GM23338 (cell line): ENCODE data around the gene NLN.

Experiments
- CREB1 ChIP-seq: fragments of 250-450 bp; sonication (Bioruptor Pico); IDR thresholded peaks from 2 replicates; pipeline ENCODE4 v1.5.0; 2020; ENCODE audit warnings: low read depth, mild to moderate bottlenecking, moderate library complexity
- CTCF ChIP-seq, 2 experiments: fragments of 200-600 bp in 1 of 2; sonication (generic) in 1 of 2; conservative IDR thresholded peaks; 2 replicates each; pipeline versions ENCODE4 v1.5.1 to v1.6.1; 2016 to 2017; ENCODE audit warnings: antibody characterized with exemption in 2 of 2, low read depth in 2 of 2, mild to moderate bottlenecking in 2 of 2, moderate library complexity in 1 of 2
- ETS1 ChIP-seq: IDR thresholded peaks from 2 replicates; pipeline ENCODE4 v1.6.1; 2016; ENCODE audit warnings: antibody characterized with exemption
- EZH2 ChIP-seq: fragments of 200-600 bp; sonication (generic); IDR thresholded peaks from one replicate; pipeline ENCODE4 v1.8.0; 2017; ENCODE audit warnings: antibody characterized with exemption, mild to moderate bottlenecking, low read depth; ENCODE audit not compliant: unreplicated experiment
- EZH2phosphoT487 ChIP-seq: fragments of 200-600 bp; sonication (generic); IDR thresholded peaks from one replicate; pipeline ENCODE4 v1.8.1; 2018; ENCODE audit warnings: antibody characterized with exemption; ENCODE audit not compliant: unreplicated experiment
- POLR2AphosphoS5 ChIP-seq: IDR thresholded peaks from 2 replicates; pipeline ENCODE4 v1.6.1; 2016; ENCODE audit warnings: antibody characterized with exemption, low read depth
- REST ChIP-seq: IDR thresholded peaks from one replicate; pipeline ENCODE4 v1.6.1; 2018; ENCODE audit warnings: antibody characterized with exemption; ENCODE audit not compliant: unreplicated experiment
- ZNF331 ChIP-seq: fragments of 250-450 bp; sonication (Bioruptor Pico); IDR thresholded peaks from 2 replicates; pipeline ENCODE4 v1.5.0; 2020; ENCODE audit warnings: low read depth, mild to moderate bottlenecking, moderate library complexity
- ZNF462 ChIP-seq: fragments of 250-450 bp; sonication (Bioruptor Pico); IDR thresholded peaks from 2 replicates; pipeline ENCODE4 v1.5.0; 2020; ENCODE audit warnings: mild to moderate bottlenecking, moderate library complexity

- TF ChIP-seq CTCF (conservative IDR thresholded peaks at IDR 0.05; ENCODE audit: low read depth in 2 of 2), result no peak
- no peak for TF ChIP-seq POLR2AphosphoS5
- no peak for TF ChIP-seq EZH2phosphoT487
- TF ChIP-seq ZNF331 (CRISPR knock-in tag), result no peak
- no peak for TF ChIP-seq CREB1 (CRISPR knock-in tag)
- no peak for TF ChIP-seq REST
- no peak for TF ChIP-seq ETS1
- TF ChIP-seq EZH2, result no peak
- TF ChIP-seq ZNF462 (CRISPR knock-in tag), result no peak
These were observed 89.9 kb downstream of the NLN start for GRCh38 chr5:65811885-65812284.
